ENCODE measurements around the gene PAX2.

PAX2 gene

DNA sequence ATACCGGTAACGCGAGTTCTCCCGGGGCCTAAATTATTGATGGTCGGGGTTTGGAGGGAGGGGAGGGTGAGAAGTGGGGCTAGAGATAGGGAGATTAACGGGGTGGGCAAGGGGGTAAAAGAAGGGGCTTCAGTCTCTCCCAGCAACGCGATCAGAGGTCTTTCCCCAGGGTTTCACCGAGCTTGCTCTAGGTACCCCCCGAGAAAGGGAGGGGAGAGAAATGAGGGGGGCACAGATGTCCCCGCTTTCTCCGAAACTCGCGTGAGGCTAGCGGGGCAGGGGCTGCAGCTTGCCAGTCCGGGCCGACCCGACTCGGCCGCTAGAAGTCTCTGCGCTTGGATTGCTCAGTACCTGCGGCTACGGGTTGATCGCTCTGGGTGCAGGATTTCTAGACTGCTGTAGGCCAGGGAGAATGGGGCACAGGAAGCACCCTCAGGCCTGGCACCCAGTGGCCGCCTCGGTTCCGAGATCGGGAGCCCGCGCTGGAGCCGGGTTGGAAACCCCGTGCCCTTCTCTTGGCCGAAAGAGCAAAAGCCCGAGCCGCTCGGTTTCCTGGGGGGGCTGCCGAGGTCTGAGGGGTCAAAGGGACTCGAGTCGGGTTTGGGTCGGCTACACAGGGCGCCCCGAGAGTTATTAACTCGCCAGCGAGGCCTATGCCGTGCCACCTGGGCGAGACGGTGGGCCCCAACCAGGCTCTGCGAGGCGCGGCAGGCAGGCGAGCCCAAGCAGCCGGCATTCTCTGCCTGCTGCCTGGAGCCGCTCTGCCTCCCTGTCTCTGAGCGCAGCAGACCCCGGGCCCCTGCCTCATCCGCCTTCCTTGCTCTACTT is 3.1 kb downstream of the PAX2 start:
- TF ChIP-seq ESRRG (CRISPR knock-in tag; IDR thresholded peaks at IDR 0.05) (no peak), PATZ1 (CRISPR knock-in tag; IDR thresholded peaks at IDR 0.05; ENCODE audit: borderline replicate concordance) (no peak), OSR1 (CRISPR knock-in tag; IDR thresholded peaks at IDR 0.05) (no peak), SNAI2 (CRISPR knock-in tag; IDR thresholded peaks at IDR 0.05) (no peak), TCF4 (CRISPR knock-in tag; IDR thresholded peaks at IDR 0.05; ENCODE audit: borderline replicate concordance) (no peak), BACH2 (CRISPR knock-in tag; IDR thresholded peaks at IDR 0.05; ENCODE audit: borderline replicate concordance) (no peak), ZNF70 (CRISPR knock-in tag; IDR thresholded peaks at IDR 0.05) (no peak), ZFP3 (CRISPR knock-in tag; IDR thresholded peaks at IDR 0.05) (no peak), ARNTL (CRISPR knock-in tag; IDR thresholded peaks at IDR 0.05; ENCODE audit: borderline replicate concordance, low read depth) (no peak), TOX (CRISPR knock-in tag; IDR thresholded peaks at IDR 0.05; ENCODE audit: borderline replicate concordance) (no peak), ISL1 (CRISPR knock-in tag; IDR thresholded peaks at IDR 0.05) (no peak), CSDC2 (CRISPR knock-in tag; IDR thresholded peaks at IDR 0.05) (no peak), ZNF565 (CRISPR knock-in tag; conservative IDR thresholded peaks at IDR 0.05; ENCODE audit: low read depth) (no peak)
- TF ChIP-seq, protein P1, sequence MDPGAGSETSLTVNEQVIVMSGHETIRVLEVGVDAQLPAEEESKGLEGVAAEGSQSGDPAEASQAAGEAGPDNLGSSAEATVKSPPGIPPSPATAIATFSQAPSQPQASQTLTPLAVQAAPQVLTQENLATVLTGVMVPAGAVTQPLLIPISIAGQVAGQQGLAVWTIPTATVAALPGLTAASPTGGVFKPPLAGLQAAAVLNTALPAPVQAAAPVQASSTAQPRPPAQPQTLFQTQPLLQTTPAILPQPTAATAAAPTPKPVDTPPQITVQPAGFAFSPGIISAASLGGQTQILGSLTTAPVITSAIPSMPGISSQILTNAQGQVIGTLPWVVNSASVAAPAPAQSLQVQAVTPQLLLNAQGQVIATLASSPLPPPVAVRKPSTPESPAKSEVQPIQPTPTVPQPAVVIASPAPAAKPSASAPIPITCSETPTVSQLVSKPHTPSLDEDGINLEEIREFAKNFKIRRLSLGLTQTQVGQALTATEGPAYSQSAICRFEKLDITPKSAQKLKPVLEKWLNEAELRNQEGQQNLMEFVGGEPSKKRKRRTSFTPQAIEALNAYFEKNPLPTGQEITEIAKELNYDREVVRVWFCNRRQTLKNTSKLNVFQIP (CRISPR knock-in tag; IDR thresholded peaks at IDR 0.05; ENCODE audit: borderline replicate concordance, low read depth), result no peak
- TF ChIP-seq, protein P2, sequence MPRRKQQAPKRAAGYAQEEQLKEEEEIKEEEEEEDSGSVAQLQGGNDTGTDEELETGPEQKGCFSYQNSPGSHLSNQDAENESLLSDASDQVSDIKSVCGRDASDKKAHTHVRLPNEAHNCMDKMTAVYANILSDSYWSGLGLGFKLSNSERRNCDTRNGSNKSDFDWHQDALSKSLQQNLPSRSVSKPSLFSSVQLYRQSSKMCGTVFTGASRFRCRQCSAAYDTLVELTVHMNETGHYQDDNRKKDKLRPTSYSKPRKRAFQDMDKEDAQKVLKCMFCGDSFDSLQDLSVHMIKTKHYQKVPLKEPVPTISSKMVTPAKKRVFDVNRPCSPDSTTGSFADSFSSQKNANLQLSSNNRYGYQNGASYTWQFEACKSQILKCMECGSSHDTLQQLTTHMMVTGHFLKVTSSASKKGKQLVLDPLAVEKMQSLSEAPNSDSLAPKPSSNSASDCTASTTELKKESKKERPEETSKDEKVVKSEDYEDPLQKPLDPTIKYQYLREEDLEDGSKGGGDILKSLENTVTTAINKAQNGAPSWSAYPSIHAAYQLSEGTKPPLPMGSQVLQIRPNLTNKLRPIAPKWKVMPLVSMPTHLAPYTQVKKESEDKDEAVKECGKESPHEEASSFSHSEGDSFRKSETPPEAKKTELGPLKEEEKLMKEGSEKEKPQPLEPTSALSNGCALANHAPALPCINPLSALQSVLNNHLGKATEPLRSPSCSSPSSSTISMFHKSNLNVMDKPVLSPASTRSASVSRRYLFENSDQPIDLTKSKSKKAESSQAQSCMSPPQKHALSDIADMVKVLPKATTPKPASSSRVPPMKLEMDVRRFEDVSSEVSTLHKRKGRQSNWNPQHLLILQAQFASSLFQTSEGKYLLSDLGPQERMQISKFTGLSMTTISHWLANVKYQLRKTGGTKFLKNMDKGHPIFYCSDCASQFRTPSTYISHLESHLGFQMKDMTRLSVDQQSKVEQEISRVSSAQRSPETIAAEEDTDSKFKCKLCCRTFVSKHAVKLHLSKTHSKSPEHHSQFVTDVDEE (CRISPR knock-in tag; IDR thresholded peaks at IDR 0.05), result no peak
- ATAC-seq, result no peak

DNA sequence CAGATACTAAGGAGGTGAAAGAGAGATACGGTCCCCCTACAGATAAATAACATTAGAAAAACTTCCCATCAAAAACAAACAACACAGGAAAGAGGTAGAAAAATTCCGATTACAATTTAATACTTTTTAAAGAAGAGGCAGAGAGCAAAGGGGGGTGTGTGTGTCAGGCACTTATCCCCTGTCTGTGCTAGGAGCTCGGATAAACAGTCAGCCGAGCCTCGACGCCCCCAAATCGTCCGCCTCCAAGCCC is 3.6 kb downstream of the PAX2 start:
- no peak for TF ChIP-seq ZFP3 (CRISPR knock-in tag; IDR thresholded peaks at IDR 0.05)
- no peak for TF ChIP-seq ZNF70 (CRISPR knock-in tag; IDR thresholded peaks at IDR 0.05)
- no peak for TF ChIP-seq CREB5 (CRISPR knock-in tag; IDR thresholded peaks at IDR 0.05; ENCODE audit: low read depth)
- TF ChIP-seq ZC3H10 (CRISPR knock-in tag; IDR thresholded peaks at IDR 0.05), result no peak
- no peak for TF ChIP-seq BACH2 (CRISPR knock-in tag; IDR thresholded peaks at IDR 0.05; ENCODE audit: borderline replicate concordance)
- TF ChIP-seq, protein P1 (CRISPR knock-in tag; IDR thresholded peaks at IDR 0.05; ENCODE audit: borderline replicate concordance, low read depth), result no peak
- no peak for TF ChIP-seq CSDC2 (CRISPR knock-in tag; IDR thresholded peaks at IDR 0.05)
- TF ChIP-seq, protein P2 (CRISPR knock-in tag; IDR thresholded peaks at IDR 0.05), result no peak
- no peak for ATAC-seq

All from SK-N-SH treated with all-trans-retinoic acid at 6 μM for 48 hours (cell line).